Neural cell (in vitro differentiated cells): ENCODE measurements around the gene CPNE2. TPM values are rescaled to one million over a fixed set of nuclear protein-coding genes. Genes with fewer than 3 reads are reported as not detected.

ENCODE experiments used
- H2AFZ ChIP-seq: fragments of 200-600, 300-800 bp; sonication (generic), shearing (Covaris generic); 2 replicates; pipeline ENCODE4 v1.6.0; 2014; ENCODE audit warnings: low read depth, mild to moderate bottlenecking, antibody characterized with exemption, low read length, moderate library complexity
- H3F3A ChIP-seq: fragments of 200-600 bp; shearing (Covaris generic); 2 replicates; pipeline ENCODE4 v1.6.1; 2016; ENCODE audit warnings: mild to moderate bottlenecking, moderate library complexity, mixed read lengths, antibody characterized with exemption, low read length; ENCODE audit not compliant: insufficient read depth, poor library complexity, severe bottlenecking
- H3K27ac ChIP-seq: fragments of 200-600, 300-800 bp; sonication (generic), shearing (Covaris generic); 2 replicates; pipeline ENCODE4 v1.5.1; 2014; ENCODE audit warnings: mild to moderate bottlenecking, low read length, moderate library complexity
- H3K27me3 ChIP-seq: fragments of 300-800, 200-600 bp; sonication (generic), shearing (Covaris generic); 2 replicates; pipeline ENCODE4 v1.6.0; 2014; ENCODE audit warnings: mild to moderate bottlenecking, low read depth, low read length, moderate library complexity; ENCODE audit not compliant: insufficient read depth
- H3K36me3 ChIP-seq: fragments of 300-800, 200-600 bp; sonication (generic), shearing (Covaris generic); 2 replicates; pipeline ENCODE4 v1.5.1; 2014; ENCODE audit warnings: mild to moderate bottlenecking, antibody characterized with exemption, low read length, moderate library complexity; ENCODE audit not compliant: insufficient read depth
- H3K4me2 ChIP-seq: fragments of 300-800, 200-600 bp; sonication (generic), shearing (Covaris generic); 2 replicates; pipeline ENCODE4 v1.6.0; 2014; ENCODE audit warnings: mild to moderate bottlenecking, low read length
- H3K4me3 ChIP-seq: fragments of 300-800, 200-600 bp; sonication (generic), shearing (Covaris generic); 2 replicates; pipeline ENCODE4 v1.5.1; 2014; ENCODE audit warnings: mild to moderate bottlenecking, low read length, moderate library complexity
- H3K79me2 ChIP-seq: fragments of 200-600 bp; shearing (Covaris generic); replicated peaks from 2 replicates; pipeline ENCODE4 v1.6.0; 2014; ENCODE audit warnings: mild to moderate bottlenecking, low read length, moderate library complexity; ENCODE audit not compliant: insufficient read depth
- H3K9ac ChIP-seq: fragments of 300-800, 200-600 bp; sonication (generic), shearing (Covaris generic); 2 replicates; pipeline ENCODE4 v1.6.1; 2016; ENCODE audit warnings: mild to moderate bottlenecking, low read length, mixed read lengths
- H3K9me2 ChIP-seq: fragments of 200-600 bp; shearing (Covaris generic); 2 replicates; pipeline ENCODE4 v1.6.1; 2016; ENCODE audit warnings: mild to moderate bottlenecking, low read length, mixed read lengths; ENCODE audit not compliant: insufficient read depth
- H3K9me3 ChIP-seq: fragments of 200-600, 300-800 bp; sonication (generic), shearing (Covaris generic); 2 replicates; pipeline ENCODE4 v1.6.1; 2016; ENCODE audit warnings: mild to moderate bottlenecking, mixed run types, low read length, moderate library complexity, mixed read lengths
- H4K20me1 ChIP-seq: fragments of 200-600 bp; shearing (Covaris generic); 2 replicates; pipeline ENCODE4 v1.6.1; 2016; ENCODE audit warnings: mild to moderate bottlenecking, mixed run types; ENCODE audit not compliant: insufficient read depth
- EP300 ChIP-seq: fragments of 450-650 bp; conservative IDR thresholded peaks from 2 replicates; pipeline ENCODE4 v1.6.1; 2014; ENCODE audit warnings: antibody characterized with exemption, mild to moderate bottlenecking, moderate library complexity; ENCODE audit not compliant: poor library complexity, severe bottlenecking
- EZH2 ChIP-seq: fragments of 200-600, 300-800 bp; shearing (Covaris generic), sonication (generic); IDR thresholded peaks from 2 replicates; pipeline ENCODE4 v1.6.1; 2014; ENCODE audit warnings: antibody characterized with exemption, low read length, borderline replicate concordance, mild to moderate bottlenecking; ENCODE audit not compliant: insufficient read depth, poor library complexity, severe bottlenecking
- MXI1 ChIP-seq: fragments of 450-650 bp; conservative IDR thresholded peaks from 2 replicates; pipeline ENCODE4 v1.6.1; 2014; ENCODE audit warnings: antibody characterized with exemption, mild to moderate bottlenecking; ENCODE audit not compliant: poor library complexity, severe bottlenecking
- POLR2AphosphoS5 ChIP-seq: IDR thresholded peaks from 2 replicates; pipeline ENCODE4 v1.6.1; 2012
- RAD21 ChIP-seq: fragments of 450-650 bp; conservative IDR thresholded peaks from 2 replicates; pipeline ENCODE4 v1.6.1; 2014; ENCODE audit warnings: antibody characterized with exemption, mild to moderate bottlenecking, moderate library complexity
- SMC3 ChIP-seq: fragments of 450-650 bp; conservative IDR thresholded peaks from 2 replicates; pipeline ENCODE4 v1.6.1; 2014; ENCODE audit warnings: antibody characterized with exemption, mild to moderate bottlenecking, moderate library complexity; ENCODE audit not compliant: poor library complexity
- TAF1 ChIP-seq: IDR thresholded peaks from 2 replicates; pipeline ENCODE4 v1.6.1; 2012; ENCODE audit warnings: low read depth
- polyA plus RNA-seq: library from polyadenylated mRNA; depleted of rRNA; stranded (reverse); fragments of >200 nt; gene quantifications from 2 replicates; pipeline ENCODE4 v1.2.3, GENCODE V29; 2014
- TF ChIP-seq, protein P1 (sequence below): fragments of 450-650 bp; IDR thresholded peaks from 2 replicates; pipeline ENCODE4 v1.5.1; 2014; ENCODE audit warnings: antibody characterized with exemption, mild to moderate bottlenecking, moderate library complexity; ENCODE audit not compliant: poor library complexity, severe bottlenecking

The CPNE2 gene
- polyA plus RNA-seq, 1 donor from 2014 or later = 18.6 TPM

DNA sequence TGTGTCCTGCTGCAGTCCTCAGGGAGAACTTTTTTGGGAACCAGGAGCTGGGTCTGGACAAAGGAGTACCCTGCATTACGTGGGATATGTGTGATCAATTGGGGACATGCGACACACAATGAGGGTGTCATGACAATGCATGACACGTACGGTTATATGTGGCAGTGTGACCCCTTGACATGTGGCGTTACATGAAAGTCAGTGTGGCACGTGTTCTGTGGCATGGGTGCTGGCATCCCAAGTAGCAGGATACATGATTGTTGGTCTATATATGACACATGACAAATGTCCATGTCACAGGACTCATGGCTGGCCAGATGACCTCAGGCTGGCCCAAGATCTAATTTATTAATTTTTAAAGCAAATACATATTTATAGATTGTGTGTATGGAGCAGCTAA, 9.7 kb upstream of the CPNE2 start:
- Histone ChIP-seq H2AFZ (no peak overlapping the region), H3K9ac (no peak overlapping the region), H3K79me2 (no peaks in the 10 kb centered on the region), H3K9me3 (no peaks in the 10 kb centered on the region), H3K27ac (no peak overlapping the region), H3F3A (no peaks in the 10 kb centered on the region), H4K20me1 (no peaks in the 10 kb centered on the region), H3K36me3 (no peaks in the 10 kb centered on the region), H3K4me2 (no peak overlapping the region), H3K4me3 (no peak overlapping the region), H3K27me3 (no peaks in the 10 kb centered on the region), H3K9me2 (no peaks in the 10 kb centered on the region)
- TF ChIP-seq RAD21 = no peak
- TF ChIP-seq EP300 = no peak
- TF ChIP-seq, protein P1, sequence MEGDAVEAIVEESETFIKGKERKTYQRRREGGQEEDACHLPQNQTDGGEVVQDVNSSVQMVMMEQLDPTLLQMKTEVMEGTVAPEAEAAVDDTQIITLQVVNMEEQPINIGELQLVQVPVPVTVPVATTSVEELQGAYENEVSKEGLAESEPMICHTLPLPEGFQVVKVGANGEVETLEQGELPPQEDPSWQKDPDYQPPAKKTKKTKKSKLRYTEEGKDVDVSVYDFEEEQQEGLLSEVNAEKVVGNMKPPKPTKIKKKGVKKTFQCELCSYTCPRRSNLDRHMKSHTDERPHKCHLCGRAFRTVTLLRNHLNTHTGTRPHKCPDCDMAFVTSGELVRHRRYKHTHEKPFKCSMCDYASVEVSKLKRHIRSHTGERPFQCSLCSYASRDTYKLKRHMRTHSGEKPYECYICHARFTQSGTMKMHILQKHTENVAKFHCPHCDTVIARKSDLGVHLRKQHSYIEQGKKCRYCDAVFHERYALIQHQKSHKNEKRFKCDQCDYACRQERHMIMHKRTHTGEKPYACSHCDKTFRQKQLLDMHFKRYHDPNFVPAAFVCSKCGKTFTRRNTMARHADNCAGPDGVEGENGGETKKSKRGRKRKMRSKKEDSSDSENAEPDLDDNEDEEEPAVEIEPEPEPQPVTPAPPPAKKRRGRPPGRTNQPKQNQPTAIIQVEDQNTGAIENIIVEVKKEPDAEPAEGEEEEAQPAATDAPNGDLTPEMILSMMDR = no peak
- TF ChIP-seq POLR2AphosphoS5 = no peak

DNA sequence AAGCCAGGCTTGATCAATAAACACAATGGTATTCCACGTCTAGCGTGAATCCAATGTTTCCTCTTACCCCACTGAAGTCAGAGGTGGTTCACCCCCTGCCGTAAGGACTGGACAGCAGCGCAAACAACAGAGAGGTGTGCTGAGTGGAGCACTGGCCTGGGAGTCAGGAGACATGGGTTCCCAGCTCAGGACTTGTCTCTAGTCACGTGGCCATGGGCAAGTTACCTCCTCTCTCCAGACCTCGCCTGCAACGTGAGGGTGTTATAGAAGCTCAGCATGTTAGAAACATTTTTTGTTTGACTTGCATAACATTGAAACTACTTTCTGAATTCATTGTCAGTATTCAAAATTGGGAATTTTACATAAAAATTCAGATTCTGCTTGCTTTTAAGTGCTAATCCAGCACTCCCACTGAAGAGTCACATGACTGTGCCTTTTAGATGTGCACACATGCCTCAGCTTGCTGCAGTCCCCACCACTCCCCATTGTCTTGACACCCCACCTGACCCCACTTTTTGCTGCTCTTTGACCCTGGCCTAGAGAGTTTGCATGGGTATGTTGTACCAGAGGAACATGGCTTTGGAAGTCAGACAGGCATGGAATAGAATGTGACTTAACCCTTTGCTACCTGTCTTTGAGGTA, 8.8 kb upstream of the CPNE2 start:
- Histone ChIP-seq H3F3A (no peaks in the 10 kb centered on the region), H3K9me3 (no peaks in the 10 kb centered on the region), H3K4me3 (no peak overlapping the region), H3K36me3 (no peaks in the 10 kb centered on the region), H2AFZ (no peak overlapping the region), H3K27me3 (no peaks in the 10 kb centered on the region), H3K4me2 (no peak overlapping the region), H4K20me1 (no peaks in the 10 kb centered on the region), H3K9me2 (no peaks in the 10 kb centered on the region), H3K79me2 (no peaks in the 10 kb centered on the region), H3K9ac (no peak overlapping the region), H3K27ac (no peak overlapping the region)
- TF ChIP-seq SMC3 = no peak
- TF ChIP-seq POLR2AphosphoS5 = no peak
- no peak for TF ChIP-seq RAD21
- no peak for TF ChIP-seq TAF1
- no peak for TF ChIP-seq MXI1
- no peak for TF ChIP-seq EZH2

DNA sequence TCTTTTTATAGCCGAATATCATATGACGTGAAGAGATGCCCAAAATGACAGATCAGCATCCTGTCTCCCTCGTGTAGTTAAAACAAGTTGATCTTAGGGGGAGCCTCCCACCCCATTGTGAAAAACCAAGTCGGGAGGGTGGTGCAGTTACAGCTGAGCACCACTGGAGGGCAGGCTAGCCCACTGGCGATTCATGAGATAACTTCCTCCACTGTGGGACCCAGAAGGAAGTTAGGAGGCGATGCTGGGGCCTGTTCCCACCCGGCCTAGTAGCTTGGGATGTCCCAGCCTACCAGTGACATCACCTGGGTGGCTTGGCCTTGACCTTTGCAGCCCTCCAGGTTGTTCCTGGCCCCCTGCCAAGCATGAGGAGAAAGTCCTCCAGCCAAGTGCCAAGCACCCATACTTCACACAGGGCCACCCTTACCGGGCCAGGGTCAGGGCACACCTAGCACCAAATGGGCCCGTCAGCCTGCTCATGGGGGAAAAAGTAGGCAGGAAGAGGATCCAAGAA, 8.1 kb upstream of the CPNE2 start:
- Histone ChIP-seq H3K27me3 (no peaks in the 10 kb centered on the region), H3K79me2 (no peaks in the 10 kb centered on the region), H3K9me2 (no peaks in the 10 kb centered on the region), H3K27ac (no peak overlapping the region), H2AFZ (no peak overlapping the region), H3F3A (no peaks in the 10 kb centered on the region), H3K36me3 (no peaks in the 10 kb centered on the region), H3K9me3 (no peaks in the 10 kb centered on the region), H3K9ac (no peak overlapping the region), H3K4me2 (no peak overlapping the region), H3K4me3 (no peak overlapping the region), H4K20me1 (no peaks in the 10 kb centered on the region)
- TF ChIP-seq SMC3 = peak; percentile 91
- TF ChIP-seq EZH2 = no peak
- no peak for TF ChIP-seq POLR2AphosphoS5
- peak; percentile 88 for TF ChIP-seq RAD21
- TF ChIP-seq, protein P1 = peak; percentile 94
